HepG2 (cell line): Measurements from ENCODE around the gene ANKRD42. TPM values are rescaled to one million over a fixed set of nuclear protein-coding genes. Genes with fewer than 3 reads are reported as not detected.

Experiments used
- ARID4A ChIP-seq: sonication (generic); formaldehyde crosslinking; IDR thresholded peaks from 2 replicates; pipeline ENCODE4 v1.5.0; 2020; ENCODE audit warnings: mild to moderate bottlenecking, missing genetic modification reagents, borderline replicate concordance
- ASH2L ChIP-seq: fragments of 300-600, 200-600 bp; sonication (generic); IDR thresholded peaks from 2 replicates; pipeline ENCODE4 v1.7.0; 2017; ENCODE audit warnings: low read depth, mild to moderate bottlenecking, moderate library complexity, mixed read lengths, low read length; ENCODE audit not compliant: insufficient read length
- CREB3 ChIP-seq: sonication (generic); formaldehyde crosslinking; IDR thresholded peaks from 2 replicates; pipeline ENCODE4 v1.5.0; 2020; ENCODE audit warnings: missing genetic modification reagents
- DNMT1 ChIP-seq: sonication (generic); formaldehyde crosslinking; IDR thresholded peaks from 2 replicates; pipeline ENCODE4 v1.5.1; 2020; ENCODE audit warnings: mild to moderate bottlenecking, missing genetic modification reagents
- ELF1 ChIP-seq: sonication (generic); formaldehyde crosslinking; IDR thresholded peaks from 2 replicates; pipeline ENCODE4 v1.4.0; 2020; ENCODE audit warnings: missing genetic modification reagents
- KDM2A ChIP-seq: sonication (generic); formaldehyde crosslinking; IDR thresholded peaks from 2 replicates; pipeline ENCODE4 v1.4.0; 2020; ENCODE audit warnings: low read depth, missing genetic modification reagents, borderline replicate concordance
- SOX5 ChIP-seq: IDR thresholded peaks from 2 replicates; pipeline ENCODE4 v1.6.1; 2016; ENCODE audit warnings: borderline replicate concordance
- SP2 ChIP-seq: sonication (generic); formaldehyde crosslinking; IDR thresholded peaks from 2 replicates; pipeline ENCODE4 v1.5.1; 2020; ENCODE audit warnings: mild to moderate bottlenecking, missing genetic modification reagents
- STAT5B ChIP-seq: sonication (generic); formaldehyde crosslinking; IDR thresholded peaks from 2 replicates; pipeline ENCODE4 v1.4.0; 2020; ENCODE audit warnings: missing genetic modification reagents
- ZBTB2 ChIP-seq: sonication (generic); formaldehyde crosslinking; IDR thresholded peaks from 2 replicates; pipeline ENCODE4 v1.8.0; 2022; ENCODE audit warnings: low read depth, missing genetic modification reagents
- ZFP36 ChIP-seq: fragments of 150-350 bp; IDR thresholded peaks from 2 replicates; pipeline ENCODE4 v1.6.1; 2018; ENCODE audit warnings: borderline replicate concordance, low read length, low read depth; ENCODE audit not compliant: partially characterized antibody
- ZNF207 ChIP-seq: fragments of 450-650 bp; IDR thresholded peaks from 2 replicates; pipeline ENCODE4 v1.6.1; 2016; ENCODE audit warnings: antibody characterized with exemption, borderline replicate concordance
- ZNF556 ChIP-seq: sonication (generic); formaldehyde crosslinking; IDR thresholded peaks from 2 replicates; pipeline ENCODE4 v1.4.0; 2020; ENCODE audit warnings: mild to moderate bottlenecking, missing genetic modification reagents, borderline replicate concordance
- ZNF558 ChIP-seq: sonication (generic); formaldehyde crosslinking; IDR thresholded peaks from 2 replicates; pipeline ENCODE4 v1.9.0; 2022; ENCODE audit warnings: mild to moderate bottlenecking, missing genetic modification reagents, borderline replicate concordance
- ZNF713 ChIP-seq: sonication (generic); formaldehyde crosslinking; IDR thresholded peaks from 2 replicates; pipeline ENCODE4 v1.4.0; 2020; ENCODE audit warnings: mild to moderate bottlenecking, missing genetic modification reagents
- ZNF883 ChIP-seq: sonication (generic); formaldehyde crosslinking; IDR thresholded peaks from 2 replicates; pipeline ENCODE4 v1.5.1; 2020; ENCODE audit warnings: mild to moderate bottlenecking, missing genetic modification reagents; ENCODE audit errors: not compliant biosample characterization
- polyA plus RNA-seq, 8 experiments: library from polyadenylated mRNA; depleted of rRNA in 3 of 8; stranded (reverse) in 7 of 8; unstranded in 1 of 8; fragments of >200 nt; fragmentation: Illumina TruSeq in 4 of 8; extraction: Trizol in 4 of 8; gene quantifications; 2 replicates each; pipeline versions ENCODE4 v1.2.1 to v1.2.3, GENCODE V29; 2011 to 2016; ENCODE audit warnings: low read depth in 4 of 8, missing spikeins in 1 of 8, mixed read lengths in 1 of 8; ENCODE audit not compliant: insufficient read depth in 1 of 8
- total RNA-seq, 5 experiments: library from RNA; depleted of rRNA; stranded (reverse); fragments of >200 nt; fragmentation: Illumina TruSeq; extraction: Trizol; gene quantifications; 2 replicates each; pipeline ENCODE4 v1.2.3, GENCODE V29; 2016; ENCODE audit warnings: low read depth in 1 of 5
- TF ChIP-seq, protein P1 (sequence below): sonication (generic); formaldehyde crosslinking; IDR thresholded peaks from 2 replicates; pipeline ENCODE4 v1.5.1; 2020; ENCODE audit warnings: mild to moderate bottlenecking, missing genetic modification reagents
- TF ChIP-seq, protein P2 (sequence below): sonication (generic); formaldehyde crosslinking; IDR thresholded peaks from 2 replicates; pipeline ENCODE4 v1.8.1; 2023; ENCODE audit warnings: missing genetic modification reagents, inconsistent platforms, borderline replicate concordance

Gene ANKRD42
- total and polyA plus RNA-seq, 2 of the 13 experiments (the other 11 are each of a cell fraction or from before 2014, with no cell fraction given): 2.2 to 3.7 TPM

DNA sequence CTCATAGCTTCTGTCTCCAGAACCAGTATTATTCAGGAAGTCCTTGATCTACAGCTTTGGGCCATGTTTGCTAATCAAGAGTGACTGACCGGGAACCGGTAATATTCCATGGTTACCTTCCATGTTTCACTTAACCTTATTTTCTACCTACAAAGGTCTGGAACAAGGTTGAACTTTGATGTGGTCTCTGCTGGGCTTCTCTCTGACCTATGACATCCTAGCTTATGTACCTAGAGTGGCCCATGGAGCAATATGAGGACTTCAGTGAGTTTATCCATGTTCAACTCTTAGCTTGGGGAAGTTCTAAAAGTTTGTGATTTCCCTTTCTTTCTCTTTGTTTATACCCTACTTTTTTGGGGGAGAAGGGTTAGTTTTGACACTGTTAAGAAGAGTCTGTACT, 59.4 kb downstream of the ANKRD42 start (continued):
- TF ChIP-seq, protein P1, sequence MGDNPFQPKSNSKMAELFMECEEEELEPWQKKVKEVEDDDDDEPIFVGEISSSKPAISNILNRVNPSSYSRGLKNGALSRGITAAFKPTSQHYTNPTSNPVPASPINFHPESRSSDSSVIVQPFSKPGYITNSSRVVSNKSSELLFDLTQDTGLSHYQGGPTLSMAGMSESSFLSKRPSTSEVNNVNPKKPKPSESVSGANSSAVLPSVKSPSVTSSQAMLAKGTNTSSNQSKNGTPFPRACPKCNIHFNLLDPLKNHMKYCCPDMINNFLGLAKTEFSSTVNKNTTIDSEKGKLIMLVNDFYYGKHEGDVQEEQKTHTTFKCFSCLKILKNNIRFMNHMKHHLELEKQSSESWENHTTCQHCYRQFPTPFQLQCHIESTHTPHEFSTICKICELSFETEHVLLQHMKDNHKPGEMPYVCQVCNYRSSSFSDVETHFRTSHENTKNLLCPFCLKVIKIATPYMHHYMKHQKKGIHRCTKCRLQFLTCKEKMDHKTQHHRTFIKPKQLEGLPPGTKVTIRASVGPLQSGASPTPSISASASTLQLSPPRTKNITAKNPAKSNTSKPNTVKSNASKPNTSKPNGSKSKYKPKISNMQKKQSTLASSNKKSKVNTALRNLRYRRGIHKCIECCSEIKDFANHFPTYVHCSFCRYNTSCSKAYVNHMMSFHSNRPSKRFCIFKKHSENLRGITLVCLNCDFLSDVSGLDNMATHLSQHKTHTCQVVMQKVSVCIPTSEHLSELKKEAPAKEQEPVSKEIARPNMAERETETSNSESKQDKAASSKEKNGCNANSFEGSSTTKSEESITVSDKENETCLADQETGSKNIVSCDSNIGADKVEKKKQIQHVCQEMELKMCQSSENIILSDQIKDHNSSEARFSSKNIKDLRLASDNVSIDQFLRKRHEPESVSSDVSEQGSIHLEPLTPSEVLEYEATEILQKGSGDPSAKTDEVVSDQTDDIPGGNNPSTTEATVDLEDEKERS (CRISPR knock-in tag): no peak
- TF ChIP-seq CREB3 (CRISPR knock-in tag): no peak
- TF ChIP-seq ELF1 (CRISPR knock-in tag): peak; percentile 31; the same call in 1 of the 2 replicates
- TF ChIP-seq ZNF558 (CRISPR knock-in tag): no peak
- no peak for TF ChIP-seq SP2 (CRISPR knock-in tag)
- TF ChIP-seq ZFP36: no peak
- peak; percentile 53; the same call in 1 of the 2 replicates for TF ChIP-seq SOX5 (CRISPR knock-in tag)
- no peak for TF ChIP-seq ZNF556 (CRISPR knock-in tag)
- TF ChIP-seq, protein P2, sequence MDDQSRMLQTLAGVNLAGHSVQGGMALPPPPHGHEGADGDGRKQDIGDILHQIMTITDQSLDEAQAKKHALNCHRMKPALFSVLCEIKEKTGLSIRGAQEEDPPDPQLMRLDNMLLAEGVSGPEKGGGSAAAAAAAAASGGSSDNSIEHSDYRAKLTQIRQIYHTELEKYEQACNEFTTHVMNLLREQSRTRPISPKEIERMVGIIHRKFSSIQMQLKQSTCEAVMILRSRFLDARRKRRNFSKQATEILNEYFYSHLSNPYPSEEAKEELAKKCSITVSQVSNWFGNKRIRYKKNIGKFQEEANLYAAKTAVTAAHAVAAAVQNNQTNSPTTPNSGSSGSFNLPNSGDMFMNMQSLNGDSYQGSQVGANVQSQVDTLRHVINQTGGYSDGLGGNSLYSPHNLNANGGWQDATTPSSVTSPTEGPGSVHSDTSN (CRISPR knock-in tag): no peak
- TF ChIP-seq ZBTB2: no peak
- TF ChIP-seq ARID4A (CRISPR knock-in tag): peak; percentile 22; the same call in 1 of the 2 replicates
- no peak for TF ChIP-seq ZNF713 (CRISPR knock-in tag)
- TF ChIP-seq KDM2A (CRISPR knock-in tag): no peak
- no peak for TF ChIP-seq DNMT1 (CRISPR knock-in tag)
- TF ChIP-seq ZNF883: no peak
- TF ChIP-seq ZNF207: no peak
- TF ChIP-seq ASH2L: peak; percentile 86
- TF ChIP-seq STAT5B (CRISPR knock-in tag): no peak
